ENCODE data around the gene ZSWIM3.
A peak's percentile ranks its signal among the peaks of the same experiment; 100 is the strongest.
"Not testable (repeated sequence)": the region's sequence is repeated elsewhere in the genome, so short reads cannot be mapped to it uniquely, and the experiment has no call there.

Gene ZSWIM3

DNA sequence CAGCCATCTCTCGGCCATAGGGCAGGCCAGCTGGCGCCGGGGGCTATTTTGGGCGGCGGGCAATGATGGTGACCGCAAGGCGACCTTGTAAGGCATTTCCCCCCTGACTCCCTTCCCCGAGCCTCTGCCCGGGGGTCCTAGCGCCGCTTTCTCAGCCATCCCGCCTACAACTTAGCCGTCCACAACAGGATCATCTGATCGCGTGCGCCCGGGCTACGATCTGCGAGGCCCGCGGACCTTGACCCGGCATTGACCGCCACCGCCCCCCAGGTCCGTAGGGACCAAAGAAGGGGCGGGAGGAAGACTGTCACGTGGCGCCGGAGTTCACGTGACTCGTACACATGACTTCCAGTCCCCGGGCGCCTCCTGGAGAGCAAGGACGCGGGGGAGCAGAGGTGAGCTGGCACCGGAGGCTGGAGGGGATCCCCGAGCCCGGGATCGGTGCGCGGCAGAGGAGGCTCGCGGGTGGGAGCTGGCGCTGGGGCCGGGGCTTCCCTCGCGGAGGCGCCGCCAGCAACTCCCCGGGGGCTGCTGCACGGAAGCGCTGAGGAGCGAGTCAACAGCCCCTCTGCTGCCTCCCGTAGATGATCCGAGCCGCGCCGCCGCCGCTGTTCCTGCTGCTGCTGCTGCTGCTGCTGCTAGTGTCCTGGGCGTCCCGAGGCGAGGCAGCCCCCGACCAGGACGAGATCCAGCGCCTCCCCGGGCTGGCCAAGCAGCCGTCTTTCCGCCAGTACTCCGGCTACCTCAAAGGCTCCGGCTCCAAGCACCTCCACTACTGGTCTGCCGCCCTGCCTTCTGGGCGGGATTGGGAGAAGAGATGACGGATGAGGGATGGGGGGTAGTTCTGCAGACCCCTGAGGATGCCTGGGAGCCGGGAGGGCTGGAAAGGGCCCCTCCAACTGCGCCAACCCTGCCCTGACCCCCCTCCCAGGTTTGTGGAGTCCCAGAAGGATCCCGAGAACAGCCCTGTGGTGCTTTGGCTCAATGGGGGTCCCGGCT, 33.9 kb downstream of the ZSWIM3 start, which contains the start of the genes CTSA and NEURL2:
Gene CTSA, plus strand, starts transcription at position 351 of the 999 bp plus-strand sequence. Its CDS starts 234 bp downstream, at position 585.
Gene NEURL2, minus strand, starts transcription at position 224 of the 999 bp plus-strand sequence. Its CDS starts 217 bp downstream, at position 7.
- peak; percentile 84 for DNase-seq

DNA sequence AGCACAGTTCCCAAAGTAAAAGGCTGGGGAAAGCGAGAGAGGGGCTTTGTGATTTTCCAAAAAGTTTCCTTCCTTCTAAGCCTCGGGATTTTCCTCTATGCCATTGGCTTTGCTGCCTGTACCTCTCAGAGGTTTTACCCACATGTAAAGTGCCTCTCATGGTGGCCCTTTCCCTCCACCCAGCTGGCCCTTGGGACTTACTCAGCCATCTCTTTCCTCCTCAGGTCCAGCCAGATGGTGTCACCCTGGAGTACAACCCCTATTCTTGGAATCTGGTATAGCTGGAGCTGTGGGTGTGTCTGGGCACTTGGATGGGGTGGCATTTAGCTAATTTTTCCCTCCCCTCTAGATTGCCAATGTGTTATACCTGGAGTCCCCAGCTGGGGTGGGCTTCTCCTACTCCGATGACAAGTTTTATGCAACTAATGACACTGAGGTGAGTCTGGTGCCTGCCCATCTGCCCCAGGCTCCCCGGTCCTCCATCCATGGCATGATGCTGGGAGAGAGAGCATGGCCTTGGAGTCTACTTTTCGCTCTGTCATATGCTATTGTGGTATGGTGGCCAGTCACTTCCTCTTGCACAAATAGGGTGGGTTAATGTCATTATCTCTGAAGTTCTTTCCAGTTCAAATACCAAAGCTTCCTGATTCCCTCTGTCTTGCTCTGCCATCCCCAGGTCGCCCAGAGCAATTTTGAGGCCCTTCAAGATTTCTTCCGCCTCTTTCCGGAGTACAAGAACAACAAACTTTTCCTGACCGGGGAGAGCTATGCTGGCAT, 34.8 kb downstream of the ZSWIM3 start:
- no peak for DNase-seq

- peak; percentile 26 for DNase-seq
These were observed 35.5 kb downstream of the ZSWIM3 start for GRCh38 chr20:45892828-45893500.

DNA sequence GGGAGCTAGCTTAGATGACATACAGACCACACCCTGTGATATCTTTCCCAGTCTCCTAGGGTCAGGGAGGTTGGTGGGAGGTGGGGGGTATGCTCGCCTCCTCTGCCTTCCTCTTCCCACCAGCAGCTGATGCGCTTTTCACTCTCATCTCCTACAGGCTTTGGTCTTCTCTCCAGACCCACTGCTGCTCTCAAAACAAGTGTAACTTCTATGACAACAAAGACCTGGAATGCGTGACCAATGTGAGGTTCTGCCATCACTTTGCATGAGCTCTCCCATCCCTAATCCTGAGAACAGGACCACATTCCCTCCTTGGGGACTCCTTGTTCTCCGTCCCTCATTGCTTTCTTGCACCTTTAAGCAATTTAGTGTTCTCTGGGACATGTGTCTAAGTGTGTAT, 36.4 kb downstream of the ZSWIM3 start:
- no peak for DNase-seq

DNA sequence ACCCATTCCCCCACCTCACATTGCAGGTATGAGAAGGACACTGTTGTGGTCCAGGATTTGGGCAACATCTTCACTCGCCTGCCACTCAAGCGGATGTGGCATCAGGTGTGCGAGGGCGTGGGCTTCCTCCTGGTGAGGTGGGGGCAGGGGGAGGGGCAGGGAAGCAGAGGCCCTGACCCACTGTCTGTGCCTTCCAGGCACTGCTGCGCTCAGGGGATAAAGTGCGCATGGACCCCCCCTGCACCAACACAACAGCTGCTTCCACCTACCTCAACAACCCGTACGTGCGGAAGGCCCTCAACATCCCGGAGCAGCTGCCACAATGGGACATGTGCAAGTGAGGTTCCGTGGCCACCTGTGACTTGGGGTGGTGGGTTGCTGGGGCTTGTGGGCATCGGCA, 37.4 kb downstream of the ZSWIM3 start:
- DNase-seq = no peak

DNA sequence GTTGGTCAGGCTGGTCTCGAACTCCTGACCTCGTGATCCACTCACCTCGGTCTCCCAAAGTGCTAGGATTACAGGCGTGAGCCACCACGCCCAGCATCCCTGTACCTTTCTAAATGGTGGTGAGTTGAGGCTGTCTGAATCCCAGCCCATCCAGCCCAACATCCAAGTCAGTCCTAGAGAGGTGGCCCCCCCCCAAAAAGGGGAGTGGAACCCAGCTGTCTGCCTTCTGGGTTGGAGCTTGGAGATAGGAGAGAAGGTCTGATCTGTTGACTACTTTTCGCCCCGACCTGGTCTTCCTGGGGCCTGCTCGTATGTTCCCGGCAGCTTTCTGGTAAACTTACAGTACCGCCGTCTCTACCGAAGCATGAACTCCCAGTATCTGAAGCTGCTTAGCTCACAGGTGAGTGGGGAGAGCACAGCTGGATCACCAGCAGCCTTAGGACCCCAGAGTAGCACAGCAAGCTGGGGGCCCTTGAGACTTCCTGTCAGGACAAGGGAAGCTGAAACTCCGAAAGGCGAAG, 39.3 kb downstream of the ZSWIM3 start:
- no peak for DNase-seq

DNA sequence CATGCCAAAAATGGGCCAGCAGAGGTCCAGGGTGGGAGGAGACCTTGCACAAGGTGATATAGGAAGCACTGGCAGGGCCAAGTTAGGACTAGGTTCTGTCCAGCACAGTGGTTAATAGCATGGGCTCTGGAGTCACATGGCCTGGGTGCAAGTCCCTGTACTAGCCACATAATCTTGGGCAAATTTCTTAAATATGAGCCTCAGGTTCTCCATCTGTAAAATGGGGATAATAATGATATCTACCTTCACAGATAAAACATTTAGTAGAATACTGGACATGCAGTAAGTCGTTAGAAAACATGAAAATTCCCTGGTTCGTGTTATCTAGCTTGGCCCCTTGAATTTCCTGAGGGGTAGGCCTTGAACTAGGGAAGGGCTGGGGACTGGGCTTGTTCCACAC, 39.9 kb downstream of the ZSWIM3 start:
- DNase-seq = no peak

DNA sequence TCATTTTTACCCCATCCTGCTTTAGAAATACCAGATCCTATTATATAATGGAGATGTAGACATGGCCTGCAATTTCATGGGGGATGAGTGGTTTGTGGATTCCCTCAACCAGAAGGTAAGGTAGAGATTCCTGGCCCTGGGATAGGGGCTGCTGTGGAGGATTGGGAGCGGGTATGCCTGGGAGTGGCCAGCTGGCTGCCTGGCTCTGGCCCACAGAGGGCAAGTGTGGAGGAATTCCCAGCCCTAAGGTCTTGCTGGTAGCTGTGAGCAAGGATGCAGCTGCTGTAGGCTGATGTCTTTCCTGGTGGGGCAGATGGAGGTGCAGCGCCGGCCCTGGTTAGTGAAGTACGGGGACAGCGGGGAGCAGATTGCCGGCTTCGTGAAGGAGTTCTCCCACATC, 40.3 kb downstream of the ZSWIM3 start:
- no peak for DNase-seq

- no peak for DNase-seq
These were observed 40.9 kb downstream of the ZSWIM3 start for GRCh38 chr20:45898285-45898684.

GRCh38 chr20:45899046-45899835, 41.8 kb downstream of the ZSWIM3 start:
- DNase-seq = no peak

GRCh38 chr20:45901332-45901731, 43.9 kb downstream of the ZSWIM3 start:
- not testable (repeated sequence) for DNase-seq

- no peak for DNase-seq
These were observed 44.8 kb downstream of the ZSWIM3 start for GRCh38 chr20:45902199-45902701.

GRCh38 chr20:45904583-45905504, 47.4 kb downstream of the ZSWIM3 start:
- no peak for DNase-seq

DNA sequence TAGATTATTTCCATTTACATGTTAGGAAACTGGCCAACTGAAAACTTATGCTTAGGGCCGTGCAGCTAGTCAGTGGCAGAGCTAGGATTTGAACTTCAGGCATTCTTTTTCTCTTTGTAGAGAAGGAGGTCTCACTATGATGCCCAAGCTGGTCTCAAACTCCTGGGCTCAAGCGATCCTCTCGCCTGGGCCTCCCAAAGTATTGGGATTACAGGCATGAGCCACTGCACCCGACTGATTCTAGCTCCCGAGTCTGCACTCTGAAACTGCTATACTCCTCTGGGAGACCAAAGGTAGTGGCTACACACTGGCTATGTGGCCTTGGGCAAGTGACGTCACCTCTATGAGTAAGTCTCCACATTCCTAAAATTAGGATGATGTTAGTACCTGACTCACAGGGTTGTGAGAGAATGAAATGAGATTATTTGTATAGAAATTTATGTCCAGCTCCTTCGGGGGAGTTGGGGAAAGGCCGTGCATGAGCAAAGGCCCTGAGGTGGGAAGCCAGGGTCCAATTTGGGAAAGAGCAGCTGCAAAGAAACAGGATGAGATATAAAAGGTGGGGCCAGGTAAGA, 48.2 kb downstream of the ZSWIM3 start:
- DNase-seq = no peak

- DNase-seq = no peak
These were observed 50.0 kb downstream of the ZSWIM3 start for GRCh38 chr20:45907219-45907948.

- no peak for DNase-seq
These were observed 50.7 kb downstream of the ZSWIM3 start for GRCh38 chr20:45908084-45908483.

DNA sequence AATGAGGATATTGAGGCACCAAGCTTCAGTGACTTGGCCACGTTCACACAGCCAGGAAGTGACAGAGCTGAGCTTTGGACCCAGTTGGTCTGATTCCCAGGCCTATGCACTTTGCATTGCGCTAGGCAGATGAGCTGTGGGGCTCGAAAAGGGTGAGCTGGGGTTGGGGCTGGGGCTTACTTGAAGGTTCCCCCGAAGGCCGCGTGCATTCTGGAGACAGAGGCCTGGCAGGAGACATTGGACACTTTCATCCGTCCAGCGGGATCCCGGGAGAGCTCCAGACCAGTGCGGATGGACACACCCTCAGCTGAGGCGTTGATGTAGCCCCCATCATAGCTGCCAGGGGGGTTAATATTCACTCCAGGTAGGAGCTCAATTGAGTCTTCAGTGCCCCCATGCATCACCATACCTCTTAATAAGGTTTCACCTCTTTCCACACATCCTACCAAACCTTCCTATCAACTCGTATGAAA, 52.0 kb downstream of the ZSWIM3 start:
- no peak for DNase-seq

- DNase-seq = no peak
These were observed 52.6 kb downstream of the ZSWIM3 start for GRCh38 chr20:45909817-45910669.

All from CD4-positive, alpha-beta T cell treated with Interleukin-10 for 1 hour (primary cell).